ENCODE measurements around the gene CNTNAP2. TPM values are rescaled to one million over a fixed set of nuclear protein-coding genes. Genes with fewer than 3 reads are reported as not detected.
A peak's percentile ranks its signal among the peaks of the same experiment; 100 is the strongest.

CNTNAP2 gene
- total and polyA plus RNA-seq, 8 donors, result 0.19 to 18.2 (median 0.56) TPM

- H3K36me3 ChIP-seq, result no peaks in the 10 kb centered on the region
- H3K27me3 ChIP-seq, result no peaks in the 10 kb centered on the region
These were observed 1277.7 kb downstream of the CNTNAP2 start for GRCh38 chr7:147394329-147394728.

GRCh38 chr7:147400221-147400689 lies 1283.7 kb downstream of the CNTNAP2 start:
- 37 to 77% (median 47%) methylated on average over 3 of the region's 3 CpGs for WGBS, 5 donors
- intact Hi-C loops (cut with DNase I; ENCODE audit: low total_unique reads), result no loop called here

More at GRCh38 chr7:147394329-147394728, 1277.7 kb downstream of the CNTNAP2 start:
- no peak overlapping the region for H3K27ac ChIP-seq
- no peak for DNase-seq
- H3K4me1 ChIP-seq, result peaks cover 0 to 4% (median 0%) of the 10 kb centered on the region in 4 donors
- H3K9me3 ChIP-seq, result peaks cover 0 to 7% (median 2%) of the 10 kb centered on the region in 4 donors
- intact Hi-C loops (cut with DNase I; ENCODE audit: low total_unique reads), result no loop called here
- no peak overlapping the region for H3K4me3 ChIP-seq
- TF ChIP-seq CTCF (IDR thresholded peaks at IDR 0.05), result no peak
- TF ChIP-seq EP300 (IDR thresholded peaks at IDR 0.05), result no peak
- no peak for TF ChIP-seq POLR2AphosphoS5 (IDR thresholded peaks at IDR 0.05)
- TF ChIP-seq POLR2A (IDR thresholded peaks at IDR 0.05), result no peak

GRCh38 chr7:147400925-147401324 lies 1284.3 kb downstream of the CNTNAP2 start:
- intact Hi-C loops (cut with DNase I; ENCODE audit: low total_unique reads), result no loop called here
- H3K9me3 ChIP-seq, result no peaks in the 10 kb centered on the region
- DNase-seq, result no peak
- TF ChIP-seq POLR2A (IDR thresholded peaks at IDR 0.05), result no peak
- TF ChIP-seq POLR2AphosphoS5 (IDR thresholded peaks at IDR 0.05), result no peak
- no peak for TF ChIP-seq CTCF (IDR thresholded peaks at IDR 0.05)
- no peak for TF ChIP-seq EP300 (IDR thresholded peaks at IDR 0.05)
- no peak overlapping the region for H3K27ac ChIP-seq
- WGBS, 5 donors, result 84 to 86% (median 86%) methylated on average over 1 of the region's 1 CpG
- H3K27me3 ChIP-seq, result no peaks in the 10 kb centered on the region
- no peak overlapping the region for H3K4me3 ChIP-seq
- H3K36me3 ChIP-seq, result no peaks in the 10 kb centered on the region
- H3K4me1 ChIP-seq, result no peaks in the 10 kb centered on the region

More at GRCh38 chr7:147400221-147400689, 1283.7 kb downstream of the CNTNAP2 start:
- Histone ChIP-seq H3K4me1 (no peaks in the 10 kb centered on the region), H3K4me3 (no peak overlapping the region), H3K27me3 (no peaks in the 10 kb centered on the region), H3K9me3 (no peaks in the 10 kb centered on the region), H3K27ac (no peak overlapping the region), H3K36me3 (no peaks in the 10 kb centered on the region)
- DNase-seq, result peak in 1 of 2 donors; percentile 33
- TF ChIP-seq POLR2A (IDR thresholded peaks at IDR 0.05) (no peak), CTCF (IDR thresholded peaks at IDR 0.05) (no peak), POLR2AphosphoS5 (IDR thresholded peaks at IDR 0.05) (no peak), EP300 (IDR thresholded peaks at IDR 0.05) (no peak)

GRCh38 chr7:147405621-147406020 lies 1289.0 kb downstream of the CNTNAP2 start:
- Histone ChIP-seq H3K4me1 (no peaks in the 10 kb centered on the region), H3K36me3 (no peaks in the 10 kb centered on the region), H3K27me3 (no peaks in the 10 kb centered on the region), H3K4me3 (no peak overlapping the region), H3K27ac (no peak overlapping the region), H3K9me3 (no peaks in the 10 kb centered on the region)
- TF ChIP-seq CTCF (IDR thresholded peaks at IDR 0.05) (no peak), EP300 (IDR thresholded peaks at IDR 0.05) (no peak), POLR2AphosphoS5 (IDR thresholded peaks at IDR 0.05) (no peak), POLR2A (IDR thresholded peaks at IDR 0.05) (no peak)
- intact Hi-C loops (cut with DNase I; ENCODE audit: low total_unique reads), result no loop called here
- 78 to 93% (median 88%) methylated on average over 4 of the region's 4 CpGs for WGBS, 5 donors
- no peak for DNase-seq

Measured in stomach (tissue), 9 donors.